ENCODE data around the gene MYEOV. TPM values are rescaled to one million over a fixed set of nuclear protein-coding genes. Genes with fewer than 3 reads are reported as not detected.
A peak's percentile ranks its signal among the peaks of the same experiment; 100 is the strongest.

MYEOV gene
- total RNA-seq, 1 experiment from 2014 or later = not detected

DNA sequence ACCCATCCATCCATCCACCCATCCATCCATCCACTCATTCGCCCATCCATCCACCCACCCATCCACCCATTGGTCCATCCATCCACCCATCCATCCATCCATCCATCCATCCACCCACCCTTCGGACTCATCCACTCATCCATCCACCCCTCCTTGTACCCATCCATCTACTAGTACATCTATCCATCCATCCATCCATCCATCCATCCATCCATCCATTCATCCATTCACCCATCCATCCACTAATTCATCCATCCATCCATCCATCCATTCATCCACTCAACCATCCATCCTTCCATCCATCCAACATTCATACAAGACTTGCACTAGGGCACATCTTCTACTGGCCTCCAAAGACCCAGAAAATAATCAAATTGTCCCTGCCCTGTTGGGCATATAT lies 20.0 kb downstream of the MYEOV start:
- Mint-ChIP-seq H3K4me3 (ENCODE audit: unreplicated experiment) (no peak overlapping the region), H3K27ac (ENCODE audit: low read depth, unreplicated experiment) (no peak overlapping the region), H3K9me3 (ENCODE audit: unreplicated experiment) (no peaks in the 10 kb centered on the region), H3K36me3 (ENCODE audit: insufficient read depth, unreplicated experiment) (no peaks in the 10 kb centered on the region), H3K4me1 (ENCODE audit: insufficient read depth, unreplicated experiment) (no peaks in the 10 kb centered on the region), H3K27me3 (ENCODE audit: insufficient read depth, unreplicated experiment) (no peaks in the 10 kb centered on the region)
- DNase-seq (ENCODE audit: unreplicated experiment) = no peak
- TF ChIP-seq, protein P1, sequence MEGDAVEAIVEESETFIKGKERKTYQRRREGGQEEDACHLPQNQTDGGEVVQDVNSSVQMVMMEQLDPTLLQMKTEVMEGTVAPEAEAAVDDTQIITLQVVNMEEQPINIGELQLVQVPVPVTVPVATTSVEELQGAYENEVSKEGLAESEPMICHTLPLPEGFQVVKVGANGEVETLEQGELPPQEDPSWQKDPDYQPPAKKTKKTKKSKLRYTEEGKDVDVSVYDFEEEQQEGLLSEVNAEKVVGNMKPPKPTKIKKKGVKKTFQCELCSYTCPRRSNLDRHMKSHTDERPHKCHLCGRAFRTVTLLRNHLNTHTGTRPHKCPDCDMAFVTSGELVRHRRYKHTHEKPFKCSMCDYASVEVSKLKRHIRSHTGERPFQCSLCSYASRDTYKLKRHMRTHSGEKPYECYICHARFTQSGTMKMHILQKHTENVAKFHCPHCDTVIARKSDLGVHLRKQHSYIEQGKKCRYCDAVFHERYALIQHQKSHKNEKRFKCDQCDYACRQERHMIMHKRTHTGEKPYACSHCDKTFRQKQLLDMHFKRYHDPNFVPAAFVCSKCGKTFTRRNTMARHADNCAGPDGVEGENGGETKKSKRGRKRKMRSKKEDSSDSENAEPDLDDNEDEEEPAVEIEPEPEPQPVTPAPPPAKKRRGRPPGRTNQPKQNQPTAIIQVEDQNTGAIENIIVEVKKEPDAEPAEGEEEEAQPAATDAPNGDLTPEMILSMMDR (IDR thresholded peaks at IDR 0.05; ENCODE audit: unreplicated experiment) = no peak
- BruUV-seq (replicated peaks) = no TSS peak
- intact Hi-C loops (cut with micrococcal nuclease) = no loop called here
- ChIA-PET POLR2A (no interaction called here), CTCF (no interaction called here)

DNA sequence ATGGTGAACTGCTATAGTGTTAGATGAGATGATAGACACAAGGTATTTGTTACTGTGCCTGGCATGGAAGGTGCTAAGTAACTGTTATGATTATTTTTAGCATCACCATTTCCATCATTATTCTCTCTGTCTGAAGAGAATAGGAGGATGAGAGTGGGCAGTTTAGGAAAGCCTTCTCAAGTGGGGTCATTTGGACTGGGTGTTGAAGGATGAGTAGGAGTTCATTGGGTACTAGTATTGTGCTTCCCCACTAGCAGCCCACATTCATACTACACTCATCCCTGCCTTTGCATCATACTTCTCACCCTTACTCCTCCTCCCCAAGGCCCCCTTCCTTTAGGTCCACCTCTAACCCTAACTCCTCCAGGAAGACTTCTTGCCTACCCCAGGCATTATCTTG lies 20.6 kb downstream of the MYEOV start:
- ChIA-PET CTCF (interaction anchor here (0.6 kb wide), 1 partner anchor 607 kb away, joined by 3 read pairs; no protein-coding TSS in a partner anchor), POLR2A (no interaction called here)
- DNase-seq (ENCODE audit: unreplicated experiment) = no peak
- H3K9me3 Mint-ChIP-seq (ENCODE audit: unreplicated experiment) = no peaks in the 10 kb centered on the region
- BruUV-seq (replicated peaks) = no TSS peak
- H3K27me3 Mint-ChIP-seq (ENCODE audit: insufficient read depth, unreplicated experiment) = no peaks in the 10 kb centered on the region
- no peaks in the 10 kb centered on the region for H3K36me3 Mint-ChIP-seq (ENCODE audit: insufficient read depth, unreplicated experiment)
- TF ChIP-seq, protein P1 (IDR thresholded peaks at IDR 0.05; ENCODE audit: unreplicated experiment) = no peak
- no peak overlapping the region for H3K4me3 Mint-ChIP-seq (ENCODE audit: unreplicated experiment)
- intact Hi-C loops (cut with micrococcal nuclease) = no loop called here
- H3K4me1 Mint-ChIP-seq (ENCODE audit: insufficient read depth, unreplicated experiment) = no peaks in the 10 kb centered on the region
- no peak overlapping the region for H3K27ac Mint-ChIP-seq (ENCODE audit: low read depth, unreplicated experiment)

DNA sequence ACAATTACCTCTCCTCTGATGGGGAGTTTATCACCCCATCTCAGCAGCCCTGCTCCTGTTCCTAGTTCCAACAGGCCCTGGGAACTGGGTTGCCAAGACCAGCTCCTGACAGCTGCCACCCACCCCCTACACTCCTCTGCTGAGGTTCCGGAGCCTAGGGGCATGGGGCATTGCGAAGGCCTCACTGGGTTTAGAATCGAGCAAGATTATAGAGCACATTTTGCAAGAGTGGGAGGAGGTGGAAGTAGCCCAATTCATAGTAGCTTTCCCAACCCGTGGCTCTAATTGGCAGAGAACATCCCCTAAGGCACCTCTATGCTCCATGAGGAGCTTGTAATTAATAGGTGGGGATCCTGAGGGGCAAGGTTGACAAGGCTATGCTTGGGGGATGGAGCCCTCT lies 23.0 kb downstream of the MYEOV start:
- H3K9me3 Mint-ChIP-seq (ENCODE audit: unreplicated experiment) = no peaks in the 10 kb centered on the region
- no TSS peak for BruUV-seq (replicated peaks)
- H3K4me3 Mint-ChIP-seq (ENCODE audit: unreplicated experiment) = no peak overlapping the region
- POLR2A ChIA-PET = no interaction called here
- no peaks in the 10 kb centered on the region for H3K36me3 Mint-ChIP-seq (ENCODE audit: insufficient read depth, unreplicated experiment)
- no peak overlapping the region for H3K27ac Mint-ChIP-seq (ENCODE audit: low read depth, unreplicated experiment)
- H3K27me3 Mint-ChIP-seq (ENCODE audit: insufficient read depth, unreplicated experiment) = no peaks in the 10 kb centered on the region
- CTCF ChIA-PET = no interaction called here
- H3K4me1 Mint-ChIP-seq (ENCODE audit: insufficient read depth, unreplicated experiment) = peaks cover 7% of the 10 kb centered on the region
- TF ChIP-seq, protein P1 (IDR thresholded peaks at IDR 0.05; ENCODE audit: unreplicated experiment) = no peak
- peak; percentile 70 for DNase-seq (ENCODE audit: unreplicated experiment)
- intact Hi-C loops (cut with micrococcal nuclease) = no loop called here

DNA sequence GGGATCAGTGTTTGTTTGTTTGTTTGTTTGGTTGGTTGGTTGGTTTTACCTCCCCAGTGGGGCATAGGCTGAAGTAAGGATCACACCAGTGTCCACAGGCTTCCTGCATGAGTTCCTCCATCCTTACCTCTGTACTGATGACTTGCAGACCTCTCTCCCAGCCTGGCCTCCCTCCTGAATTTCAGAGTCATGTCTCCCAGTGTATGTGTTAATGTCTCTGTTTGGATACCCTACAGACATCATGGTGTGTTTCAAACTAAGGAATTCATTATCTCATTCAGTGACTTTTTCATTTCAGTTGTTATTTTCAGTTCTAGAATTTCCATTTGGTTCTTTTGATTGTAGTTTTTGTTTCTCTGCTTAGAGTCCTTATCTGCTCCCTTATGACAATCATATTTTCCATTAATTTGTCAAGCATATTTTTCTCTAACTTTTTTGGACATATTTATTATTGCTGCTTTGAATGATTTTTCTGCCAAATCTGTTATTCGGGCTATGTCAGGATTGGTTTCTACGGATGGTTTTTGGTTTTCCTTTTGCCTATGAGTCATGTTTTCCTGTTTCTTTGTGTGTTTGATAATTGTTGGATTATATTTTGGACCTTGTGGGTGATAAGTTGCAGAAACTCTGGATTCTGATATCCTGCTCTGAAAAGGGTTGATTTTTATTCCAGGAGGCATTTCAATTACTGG lies 23.6 kb downstream of the MYEOV start:
- ChIA-PET CTCF (interaction anchor here (0.6 kb wide), 1 partner anchor 345 kb away, joined by 3 read pairs; no protein-coding TSS in a partner anchor), POLR2A (no interaction called here)
- no TSS peak for BruUV-seq (replicated peaks)
- Mint-ChIP-seq H3K4me3 (ENCODE audit: unreplicated experiment) (no peak overlapping the region), H3K27me3 (ENCODE audit: insufficient read depth, unreplicated experiment) (no peaks in the 10 kb centered on the region), H3K9me3 (ENCODE audit: unreplicated experiment) (no peaks in the 10 kb centered on the region), H3K27ac (ENCODE audit: low read depth, unreplicated experiment) (no peak overlapping the region), H3K4me1 (ENCODE audit: insufficient read depth, unreplicated experiment) (peaks cover 7% of the 10 kb centered on the region), H3K36me3 (ENCODE audit: insufficient read depth, unreplicated experiment) (no peaks in the 10 kb centered on the region)
- intact Hi-C loops (cut with micrococcal nuclease) = no loop called here
- no peak for DNase-seq (ENCODE audit: unreplicated experiment)
- TF ChIP-seq, protein P1 (IDR thresholded peaks at IDR 0.05; ENCODE audit: unreplicated experiment) = no peak
